HG03135 (cell line): Measurements from ENCODE around the gene VEPH1.

Source experiments
- ATAC-seq: cut with Tn5 transposase; IDR thresholded peaks from one replicate; pipeline ENCODE4 v1.9.1; 2021; ENCODE audit warnings: mild to moderate bottlenecking, moderate library complexity; ENCODE audit not compliant: unreplicated experiment

The VEPH1 gene

GRCh38 chr3:157313186-157313585 lies 190.0 kb downstream of the VEPH1 start:
- ATAC-seq: no peak

- no peak for ATAC-seq
Measured at GRCh38 chr3:157312376-157312745, 190.9 kb downstream of the VEPH1 start.

- no peak for ATAC-seq
Measured at GRCh38 chr3:157311633-157312375, 191.4 kb downstream of the VEPH1 start.

- no peak for ATAC-seq
Measured at GRCh38 chr3:157310329-157311052, 192.7 kb downstream of the VEPH1 start.

- ATAC-seq: no peak
Measured at GRCh38 chr3:157306502-157306901, 196.7 kb downstream of the VEPH1 start.

GRCh38 chr3:157305392-157305791 lies 197.8 kb downstream of the VEPH1 start:
- no peak for ATAC-seq

- ATAC-seq: no peak
Measured at GRCh38 chr3:157301755-157302154, 201.5 kb downstream of the VEPH1 start.

- no peak for ATAC-seq
Measured at GRCh38 chr3:157300981-157301663, 202.1 kb downstream of the VEPH1 start.

- no peak for ATAC-seq
Measured at GRCh38 chr3:157300094-157300493, 203.1 kb downstream of the VEPH1 start.

GRCh38 chr3:157297328-157297915 lies 205.8 kb downstream of the VEPH1 start:
- no peak for ATAC-seq

GRCh38 chr3:157294953-157295352 lies 208.3 kb downstream of the VEPH1 start:
- no peak for ATAC-seq

- no peak for ATAC-seq
Measured at GRCh38 chr3:157294491-157294890, 208.7 kb downstream of the VEPH1 start.

- no peak for ATAC-seq
Measured at GRCh38 chr3:157290766-157291165, 212.4 kb downstream of the VEPH1 start.

- no peak for ATAC-seq
Measured at GRCh38 chr3:157285966-157286365, 217.2 kb downstream of the VEPH1 start.

GRCh38 chr3:157285141-157285540 lies 218.1 kb downstream of the VEPH1 start:
- no peak for ATAC-seq

GRCh38 chr3:157284688-157285087 lies 218.5 kb downstream of the VEPH1 start:
- ATAC-seq: no peak

- ATAC-seq: no peak
Measured at GRCh38 chr3:157282261-157283191, 220.7 kb downstream of the VEPH1 start.

- ATAC-seq: no peak
Measured at GRCh38 chr3:157280786-157281185, 222.4 kb downstream of the VEPH1 start.

- ATAC-seq: no peak
Measured at GRCh38 chr3:157280354-157280753, 222.9 kb downstream of the VEPH1 start.

- ATAC-seq: no peak
Measured at GRCh38 chr3:157279237-157279636, 224.0 kb downstream of the VEPH1 start.
